HFF-Myc (cell line): Measurements from ENCODE around the gene PXYLP1.

Experiments used
- DNase-seq: peaks from one replicate; pipeline ENCODE4 v3.0.0-alpha.2; 2011; ENCODE audit warnings: low read depth; ENCODE audit errors: extremely low read depth
- H3K4me3 ChIP-seq: replicated peaks from 2 replicates; pipeline ENCODE4 v1.5.1; 2011; ENCODE audit warnings: low read depth, mild to moderate bottlenecking, control low read depth, low read length
- CTCF ChIP-seq: IDR thresholded peaks from 2 replicates; pipeline ENCODE4 v1.5.1; 2012; ENCODE audit warnings: mild to moderate bottlenecking, low read depth, low read length, control low read depth; ENCODE audit errors: missing control alignments

Gene PXYLP1

DNA sequence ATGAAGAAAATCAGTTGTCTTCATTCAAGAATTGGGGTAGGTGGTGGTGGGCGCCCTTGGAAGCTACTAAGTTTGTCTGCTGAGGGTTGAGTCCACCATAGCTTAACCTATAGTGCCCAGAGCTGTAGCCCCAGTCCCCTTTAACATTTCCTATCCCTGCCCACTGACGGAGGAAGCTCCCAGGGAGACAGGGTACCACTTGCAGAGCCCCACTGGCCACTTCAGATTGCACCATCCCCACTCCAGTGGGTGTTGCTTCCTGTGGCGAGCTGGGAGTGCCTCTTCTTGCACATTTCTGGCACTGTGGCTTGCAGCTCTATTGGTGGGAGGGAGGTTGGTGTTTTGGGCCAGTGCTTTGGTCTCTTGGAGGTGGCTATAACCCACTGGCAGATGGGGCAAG lies 2.7 kb downstream of the PXYLP1 start:
- no peak for TF ChIP-seq CTCF
- no peak overlapping the region for H3K4me3 ChIP-seq
- DNase-seq: no peak

GRCh38 chr3:141235661-141236171 lies 4.1 kb downstream of the PXYLP1 start:
- DNase-seq: no peak
- H3K4me3 ChIP-seq: no peak overlapping the region
- no peak for TF ChIP-seq CTCF

GRCh38 chr3:141236361-141236760 lies 4.7 kb downstream of the PXYLP1 start:
- TF ChIP-seq CTCF: no peak
- H3K4me3 ChIP-seq: no peak overlapping the region
- DNase-seq: no peak

- no peak for DNase-seq
- no peak for TF ChIP-seq CTCF
- no peak overlapping the region for H3K4me3 ChIP-seq
Observed at GRCh38 chr3:141237701-141238521, 6.3 kb downstream of the PXYLP1 start.

DNA sequence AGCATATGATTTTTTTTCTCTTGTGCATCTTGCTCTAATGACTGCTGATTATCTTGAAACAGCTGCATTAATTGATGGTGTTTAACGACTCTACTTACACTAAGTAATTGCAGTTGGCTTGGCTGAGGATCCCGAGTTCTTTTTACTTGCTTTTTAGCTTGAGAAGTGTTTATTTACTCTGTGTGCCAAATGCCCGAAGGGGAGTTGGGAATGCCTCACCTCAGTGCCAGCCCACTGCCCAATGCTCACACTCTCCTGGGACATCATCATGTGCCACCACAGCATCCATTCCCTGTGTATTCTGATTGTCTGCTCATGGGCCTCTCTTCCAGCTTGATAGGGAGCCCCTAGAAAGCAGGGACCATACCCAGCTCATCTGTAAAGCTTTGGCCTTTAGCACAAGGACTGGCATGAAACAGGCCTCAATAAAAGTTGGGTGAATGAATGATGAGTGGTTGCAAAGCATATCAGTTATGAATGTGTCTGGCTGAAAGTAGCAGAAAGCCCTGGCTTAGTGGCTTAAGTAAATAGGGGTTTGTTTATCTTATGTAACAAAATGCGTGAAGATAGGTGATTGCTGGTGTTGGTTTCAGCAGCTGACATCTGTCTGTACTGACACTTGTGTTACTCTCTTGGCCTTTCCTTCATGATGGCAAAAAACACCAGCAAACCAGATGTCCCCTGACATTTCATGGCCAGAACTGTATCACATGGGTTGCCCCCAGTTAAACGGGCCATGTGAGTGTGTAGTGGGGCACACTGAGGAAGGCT lies 8.1 kb downstream of the PXYLP1 start:
- DNase-seq: no peak
- no peak overlapping the region for H3K4me3 ChIP-seq
- no peak for TF ChIP-seq CTCF

GRCh38 chr3:141240286-141240685 lies 8.7 kb downstream of the PXYLP1 start:
- no peak for TF ChIP-seq CTCF
- no peak for DNase-seq
- no peak overlapping the region for H3K4me3 ChIP-seq
